HepG2 (cell line): ENCODE results near the gene JADE2.

Experiments
- AKAP8 ChIP-seq: sonication (generic); formaldehyde crosslinking; IDR thresholded peaks from 2 replicates; pipeline ENCODE4 v1.5.1; 2020; ENCODE audit warnings: mild to moderate bottlenecking, missing genetic modification reagents
- ATF3 ChIP-seq: sonication (generic); formaldehyde crosslinking; IDR thresholded peaks from 2 replicates; pipeline ENCODE4 v1.4.0; 2020; ENCODE audit warnings: missing genetic modification reagents
- CHD2 ChIP-seq: IDR thresholded peaks from 2 replicates; pipeline ENCODE4 v1.6.1; 2011; ENCODE audit warnings: low read depth, low read length, improper control_type of control experiment
- CTCF ChIP-seq: sonication (generic); formaldehyde crosslinking; IDR thresholded peaks from 2 replicates; pipeline ENCODE4 v1.5.0; 2020; ENCODE audit warnings: mild to moderate bottlenecking, missing genetic modification reagents, moderate library complexity
- E2F2 ChIP-seq: sonication (generic); formaldehyde crosslinking; IDR thresholded peaks from 2 replicates; pipeline ENCODE4 v1.4.0; 2020; ENCODE audit warnings: missing genetic modification reagents, borderline replicate concordance
- POLR2A ChIP-seq, 2 experiments: IDR thresholded peaks; 2 replicates each; pipeline ENCODE4 v1.6.1; 2011; ENCODE audit warnings: low read depth in 2 of 2, low read length in 2 of 2, mild to moderate bottlenecking in 1 of 2, moderate library complexity in 1 of 2; ENCODE audit not compliant: insufficient read depth in 1 of 2
- SP1 ChIP-seq, 2 experiments: fragments of 450-650 bp in 1 of 2; sonication (generic) in 1 of 2; formaldehyde crosslinking in 1 of 2; IDR thresholded peaks; 2 replicates each; pipeline versions ENCODE4 v1.4.0 to v1.6.1; 2016 to 2020; ENCODE audit warnings: missing genetic modification reagents in 1 of 2
- TCF7 ChIP-seq: sonication (generic); IDR thresholded peaks from 2 replicates; pipeline ENCODE4 v1.6.1; 2016; ENCODE audit warnings: antibody characterized with exemption, low read depth
- ZNF335 ChIP-seq: sonication (generic); formaldehyde crosslinking; IDR thresholded peaks from 2 replicates; pipeline ENCODE4 v1.4.0; 2020; ENCODE audit warnings: missing genetic modification reagents

GRCh38 chr5:134519989-134520388 lies 5.5 kb upstream of the JADE2 start:
- no peak for TF ChIP-seq CHD2
- TF ChIP-seq AKAP8 (CRISPR knock-in tag): no peak
- TF ChIP-seq CTCF: no peak
- no peak for TF ChIP-seq ZNF335 (CRISPR knock-in tag)
- TF ChIP-seq E2F2 (CRISPR knock-in tag): no peak
- TF ChIP-seq POLR2A (IDR thresholded peaks at IDR 0.05; ENCODE audit: insufficient read depth in 1 of 2, low read depth in 2 of 2, low read length in 2 of 2): no peak
- TF ChIP-seq TCF7: no peak
- no peak for TF ChIP-seq SP1 (IDR thresholded peaks at IDR 0.05)
- TF ChIP-seq SP1 (CRISPR knock-in tag; IDR thresholded peaks at IDR 0.05): no peak
- TF ChIP-seq ATF3 (CRISPR knock-in tag): no peak
